GM19452 (cell line): ENCODE measurements around the gene TRO.

Experiments
- ATAC-seq: cut with Tn5 transposase; IDR thresholded peaks from one replicate; pipeline ENCODE4 v1.9.1; 2021; ENCODE audit not compliant: unreplicated experiment

Gene TRO

GRCh38 chrX:54964766-54965497 is 44.3 kb downstream of the TRO start:
- ATAC-seq: no peak

GRCh38 chrX:54977387-54977786 is 56.8 kb downstream of the TRO start:
- ATAC-seq: no peak

GRCh38 chrX:54978448-54978847 is 57.8 kb downstream of the TRO start:
- no peak for ATAC-seq

- no peak for ATAC-seq
Observed at GRCh38 chrX:54979432-54979831, 58.8 kb downstream of the TRO start.

- ATAC-seq: no peak
Observed at GRCh38 chrX:54980334-54980733, 59.7 kb downstream of the TRO start.
